Stimulated activated CD4-positive, alpha-beta T cell treated with anti-CD3 and anti-CD28 coated beads, TNF-alpha, amount 100 ng/mL, for 48 hours (primary cell): Measurements from ENCODE around the gene MOG.

Experiments used
- DNase-seq, 3 donors: peaks; one replicate each; pipeline ENCODE4 v3.0.0-alpha.2; 2020; ENCODE audit warnings: low read depth in 3 of 3

Gene MOG

GRCh38 chr6:29675561-29675960 is 18.7 kb downstream of the MOG start:
- no peak for DNase-seq

- no peak for DNase-seq
Measured at GRCh38 chr6:29676981-29677601, 20.2 kb downstream of the MOG start.

GRCh38 chr6:29678114-29678513 is 21.2 kb downstream of the MOG start:
- no peak for DNase-seq

GRCh38 chr6:29679962-29680361 is 23.1 kb downstream of the MOG start:
- no peak for DNase-seq

GRCh38 chr6:29680416-29680815 is 23.5 kb downstream of the MOG start:
- no peak for DNase-seq

GRCh38 chr6:29680904-29681303 is 24.0 kb downstream of the MOG start, which contains the start of gene ZFP57:
TSS of gene ZFP57 (minus strand) at chr6:29681152. CDS start at chr6:29677003, 4,149 bp downstream.
- DNase-seq: no peak

- no peak for DNase-seq
Measured at GRCh38 chr6:29681811-29682210, 24.9 kb downstream of the MOG start.

GRCh38 chr6:29685718-29686326 is 28.9 kb downstream of the MOG start:
- DNase-seq: no peak

- DNase-seq: no peak
Measured at GRCh38 chr6:29694637-29695036, 37.7 kb downstream of the MOG start.

GRCh38 chr6:29696147-29697125 is 39.5 kb downstream of the MOG start:
- no peak for DNase-seq

- peak; percentile 49 to 77 (median 73) for DNase-seq
Measured at GRCh38 chr6:29702519-29703103, 45.7 kb downstream of the MOG start.

GRCh38 chr6:29705389-29706231 is 48.7 kb downstream of the MOG start:
- DNase-seq: no peak

- no peak for DNase-seq
Measured at GRCh38 chr6:29708432-29709179, 51.7 kb downstream of the MOG start.

- no peak for DNase-seq
Measured at GRCh38 chr6:29709188-29709587, 52.3 kb downstream of the MOG start.

GRCh38 chr6:29710281-29710941 is 53.5 kb downstream of the MOG start:
- no peak for DNase-seq

- DNase-seq: no peak
Measured at GRCh38 chr6:29720863-29721262, 64.0 kb downstream of the MOG start.
